Osteocyte (in vitro differentiated cells): Measurements from ENCODE around the gene ADAMTS7. TPM values are rescaled to one million over a fixed set of nuclear protein-coding genes. Genes with fewer than 3 reads are reported as not detected.
A peak's percentile ranks its signal among the peaks of the same experiment; 100 is the strongest.
"Not testable (repeated sequence)": the region's sequence is repeated elsewhere in the genome, so short reads cannot be mapped to it uniquely, and the experiment has no call there.

Experiments
- DNase-seq: peaks from one replicate; pipeline ENCODE4 v3.0.0; 2021; ENCODE audit warnings: mixed read lengths; ENCODE audit not compliant: unreplicated experiment; ENCODE audit errors: extremely low spot score
- H3K27ac Mint-ChIP-seq: one replicate; pipeline ENCODE4 v1.8.0; 2021; ENCODE audit warnings: mild to moderate bottlenecking, mixed read lengths; ENCODE audit not compliant: unreplicated experiment
- H3K27me3 Mint-ChIP-seq: one replicate; pipeline ENCODE4 v1.8.0; 2021; ENCODE audit warnings: mixed read lengths; ENCODE audit not compliant: unreplicated experiment
- H3K36me3 Mint-ChIP-seq: one replicate; pipeline ENCODE4 v1.8.0; 2021; ENCODE audit warnings: mixed read lengths; ENCODE audit not compliant: unreplicated experiment
- H3K4me1 Mint-ChIP-seq: one replicate; pipeline ENCODE4 v1.8.0; 2021; ENCODE audit warnings: mixed read lengths; ENCODE audit not compliant: unreplicated experiment
- H3K4me3 Mint-ChIP-seq: one replicate; pipeline ENCODE4 v1.8.0; 2021; ENCODE audit warnings: mild to moderate bottlenecking, moderate library complexity, mixed read lengths; ENCODE audit not compliant: unreplicated experiment
- H3K9me3 Mint-ChIP-seq: one replicate; pipeline ENCODE4 v1.8.0; 2021; ENCODE audit warnings: mixed read lengths; ENCODE audit not compliant: unreplicated experiment
- total RNA-seq: library from RNA; stranded (reverse); gene quantifications from 2 replicates; pipeline ENCODE4 v1.2.1, GENCODE V29; 2021
- TF ChIP-seq, protein P1 (sequence below): fragments of 200-600 bp; sonication (generic); IDR thresholded peaks from 2 replicates; pipeline ENCODE4 v1.5.0; 2021; ENCODE audit warnings: antibody characterized with exemption, mild to moderate bottlenecking, moderate library complexity

The ADAMTS7 gene
- total RNA-seq, 1 donor from 2014 or later, result 193 TPM

- H3K4me3 Mint-ChIP-seq, result no peak overlapping the region
- TF ChIP-seq, protein P1, sequence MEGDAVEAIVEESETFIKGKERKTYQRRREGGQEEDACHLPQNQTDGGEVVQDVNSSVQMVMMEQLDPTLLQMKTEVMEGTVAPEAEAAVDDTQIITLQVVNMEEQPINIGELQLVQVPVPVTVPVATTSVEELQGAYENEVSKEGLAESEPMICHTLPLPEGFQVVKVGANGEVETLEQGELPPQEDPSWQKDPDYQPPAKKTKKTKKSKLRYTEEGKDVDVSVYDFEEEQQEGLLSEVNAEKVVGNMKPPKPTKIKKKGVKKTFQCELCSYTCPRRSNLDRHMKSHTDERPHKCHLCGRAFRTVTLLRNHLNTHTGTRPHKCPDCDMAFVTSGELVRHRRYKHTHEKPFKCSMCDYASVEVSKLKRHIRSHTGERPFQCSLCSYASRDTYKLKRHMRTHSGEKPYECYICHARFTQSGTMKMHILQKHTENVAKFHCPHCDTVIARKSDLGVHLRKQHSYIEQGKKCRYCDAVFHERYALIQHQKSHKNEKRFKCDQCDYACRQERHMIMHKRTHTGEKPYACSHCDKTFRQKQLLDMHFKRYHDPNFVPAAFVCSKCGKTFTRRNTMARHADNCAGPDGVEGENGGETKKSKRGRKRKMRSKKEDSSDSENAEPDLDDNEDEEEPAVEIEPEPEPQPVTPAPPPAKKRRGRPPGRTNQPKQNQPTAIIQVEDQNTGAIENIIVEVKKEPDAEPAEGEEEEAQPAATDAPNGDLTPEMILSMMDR, result no peak
- H3K36me3 Mint-ChIP-seq, result no peaks in the 10 kb centered on the region
- peaks cover 2% of the 10 kb centered on the region for H3K4me1 Mint-ChIP-seq
- peak; percentile 63 for DNase-seq
- no peak overlapping the region for H3K27ac Mint-ChIP-seq
- no peaks in the 10 kb centered on the region for H3K9me3 Mint-ChIP-seq
- H3K27me3 Mint-ChIP-seq, result peaks cover 10% of the 10 kb centered on the region
Observed at GRCh38 chr15:78740904-78741274, 70.4 kb downstream of the ADAMTS7 start.

- Mint-ChIP-seq H3K4me3 (no peak overlapping the region), H3K4me1 (peaks cover 2% of the 10 kb centered on the region), H3K9me3 (no peaks in the 10 kb centered on the region), H3K36me3 (no peaks in the 10 kb centered on the region), H3K27ac (no peak overlapping the region), H3K27me3 (peaks cover 10% of the 10 kb centered on the region)
- TF ChIP-seq, protein P1, result peak; percentile 33
- DNase-seq, result peak; percentile 82
Observed at GRCh38 chr15:78739996-78740903, 71.0 kb downstream of the ADAMTS7 start.

- Mint-ChIP-seq H3K27me3 (peaks cover 16% of the 10 kb centered on the region), H3K4me3 (no peak overlapping the region), H3K36me3 (no peaks in the 10 kb centered on the region), H3K9me3 (no peaks in the 10 kb centered on the region), H3K4me1 (peaks cover 2% of the 10 kb centered on the region), H3K27ac (no peak overlapping the region)
- peak; percentile 71 for DNase-seq
- TF ChIP-seq, protein P1, result no peak
Observed at GRCh38 chr15:78739206-78739605, 72.1 kb downstream of the ADAMTS7 start.

- not testable (repeated sequence) for H3K4me3 Mint-ChIP-seq, H3K27ac Mint-ChIP-seq, H3K36me3 Mint-ChIP-seq, H3K4me1 Mint-ChIP-seq, H3K9me3 Mint-ChIP-seq
- H3K27me3 Mint-ChIP-seq, result peaks cover 21% of the 10 kb centered on the region
- peak; percentile 82 for DNase-seq
- TF ChIP-seq, protein P1, result peak; percentile 59
Observed at GRCh38 chr15:78737931-78738558, 73.2 kb downstream of the ADAMTS7 start.

GRCh38 chr15:78737187-78737820 is 74.0 kb downstream of the ADAMTS7 start:
- peaks cover 26% of the 10 kb centered on the region for H3K27me3 Mint-ChIP-seq
- H3K4me1 Mint-ChIP-seq, result peaks cover 2% of the 10 kb centered on the region
- DNase-seq, result peak; percentile 56
- TF ChIP-seq, protein P1, result no peak
- H3K36me3 Mint-ChIP-seq, result no peaks in the 10 kb centered on the region
- no peak overlapping the region for H3K4me3 Mint-ChIP-seq
- H3K27ac Mint-ChIP-seq, result no peak overlapping the region
- H3K9me3 Mint-ChIP-seq, result no peaks in the 10 kb centered on the region

- not testable (repeated sequence) for H3K36me3 Mint-ChIP-seq, H3K4me3 Mint-ChIP-seq, H3K27ac Mint-ChIP-seq, H3K4me1 Mint-ChIP-seq, DNase-seq, H3K9me3 Mint-ChIP-seq
- peaks cover 31% of the 10 kb centered on the region for H3K27me3 Mint-ChIP-seq
Observed at GRCh38 chr15:78736286-78736685, 75.0 kb downstream of the ADAMTS7 start.
